ENCODE measurements around the gene LTN1. TPM values are rescaled to one million over a fixed set of nuclear protein-coding genes. Genes with fewer than 3 reads are reported as not detected.

The LTN1 gene
- 21.0 and 21.1 TPM in 2 replicates for total RNA-seq

GRCh38 chr21:28992526-28993292 is at the start of gene LTN1:
TSS of gene LTN1 (minus strand) at chr21:28992877. CDS start at chr21:28992805, 72 bp downstream.
- TF ChIP-seq, protein P1, sequence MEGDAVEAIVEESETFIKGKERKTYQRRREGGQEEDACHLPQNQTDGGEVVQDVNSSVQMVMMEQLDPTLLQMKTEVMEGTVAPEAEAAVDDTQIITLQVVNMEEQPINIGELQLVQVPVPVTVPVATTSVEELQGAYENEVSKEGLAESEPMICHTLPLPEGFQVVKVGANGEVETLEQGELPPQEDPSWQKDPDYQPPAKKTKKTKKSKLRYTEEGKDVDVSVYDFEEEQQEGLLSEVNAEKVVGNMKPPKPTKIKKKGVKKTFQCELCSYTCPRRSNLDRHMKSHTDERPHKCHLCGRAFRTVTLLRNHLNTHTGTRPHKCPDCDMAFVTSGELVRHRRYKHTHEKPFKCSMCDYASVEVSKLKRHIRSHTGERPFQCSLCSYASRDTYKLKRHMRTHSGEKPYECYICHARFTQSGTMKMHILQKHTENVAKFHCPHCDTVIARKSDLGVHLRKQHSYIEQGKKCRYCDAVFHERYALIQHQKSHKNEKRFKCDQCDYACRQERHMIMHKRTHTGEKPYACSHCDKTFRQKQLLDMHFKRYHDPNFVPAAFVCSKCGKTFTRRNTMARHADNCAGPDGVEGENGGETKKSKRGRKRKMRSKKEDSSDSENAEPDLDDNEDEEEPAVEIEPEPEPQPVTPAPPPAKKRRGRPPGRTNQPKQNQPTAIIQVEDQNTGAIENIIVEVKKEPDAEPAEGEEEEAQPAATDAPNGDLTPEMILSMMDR (IDR thresholded peaks at IDR 0.05; ENCODE audit: insufficient read depth, low read length, poor library complexity, severe bottlenecking), result no peak
- DNase-seq (ENCODE audit: low read depth), result peak; percentile 94
- H3K4me3 ChIP-seq (ENCODE audit: low read depth, low read length), result peak within 1 kb of the TSS; percentile 93
- H3K36me3 ChIP-seq (ENCODE audit: control insufficient read depth, insufficient read depth, low read length), result no peaks in the 10 kb centered on the region
- no peaks in the 10 kb centered on the region for H3K27me3 ChIP-seq (ENCODE audit: control insufficient read depth, insufficient read depth, low read length)

DNA sequence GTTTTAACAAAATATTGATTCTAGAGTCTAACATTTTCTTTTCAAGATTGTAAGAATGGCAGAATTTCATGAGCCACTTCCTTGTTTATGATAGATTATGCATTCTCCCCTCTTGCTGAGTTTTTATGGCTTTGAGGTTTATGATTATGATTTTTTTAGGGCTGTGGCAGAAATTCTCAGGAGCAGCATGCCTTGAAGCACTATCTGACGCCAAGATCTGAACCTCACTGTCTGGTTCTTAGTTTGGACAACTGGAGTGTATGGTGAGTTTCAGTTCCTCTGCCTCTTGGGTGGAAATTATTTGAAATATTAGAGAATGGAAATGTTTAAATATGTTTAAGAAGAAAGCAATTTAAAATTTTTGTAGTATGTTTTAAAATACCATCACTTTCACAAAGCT is 42.0 kb upstream of the LTN1 start:
- Histone ChIP-seq H3K4me3 (ENCODE audit: low read depth, low read length) (no peak overlapping the region), H3K36me3 (ENCODE audit: control insufficient read depth, insufficient read depth, low read length) (no peaks in the 10 kb centered on the region), H3K27me3 (ENCODE audit: control insufficient read depth, insufficient read depth, low read length) (no peaks in the 10 kb centered on the region)
- TF ChIP-seq, protein P1 (IDR thresholded peaks at IDR 0.05; ENCODE audit: insufficient read depth, low read length, poor library complexity, severe bottlenecking), result no peak
- DNase-seq (ENCODE audit: low read depth), result no peak

- TF ChIP-seq, protein P1 (IDR thresholded peaks at IDR 0.05; ENCODE audit: insufficient read depth, low read length, poor library complexity, severe bottlenecking), result no peak
- Histone ChIP-seq H3K4me3 (ENCODE audit: low read depth, low read length) (no peak overlapping the region), H3K36me3 (ENCODE audit: control insufficient read depth, insufficient read depth, low read length) (no peaks in the 10 kb centered on the region)
Observed at GRCh38 chr21:29033871-29034270, 41.2 kb upstream of the LTN1 start.

DNA sequence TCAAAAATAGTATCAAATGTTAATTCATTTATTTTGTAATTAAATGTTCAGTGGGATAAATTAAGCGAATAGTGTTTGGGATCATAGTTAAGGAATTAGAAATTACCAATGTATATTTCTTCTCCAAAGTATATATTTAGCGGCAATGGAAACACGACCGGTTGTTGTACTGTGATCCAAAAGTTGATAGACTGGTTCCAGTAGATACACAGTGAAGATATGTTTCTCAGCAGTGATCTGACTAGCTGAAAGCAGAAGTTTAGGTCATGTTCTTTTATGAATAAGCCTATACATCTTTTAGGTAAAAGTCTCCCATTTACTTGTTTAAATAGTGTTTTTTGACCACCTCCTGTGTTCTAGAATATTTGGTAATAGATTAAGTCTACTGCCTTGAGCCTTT is 40.6 kb upstream of the LTN1 start:
- DNase-seq (ENCODE audit: low read depth), result no peak
- TF ChIP-seq, protein P1 (IDR thresholded peaks at IDR 0.05; ENCODE audit: insufficient read depth, low read length, poor library complexity, severe bottlenecking), result no peak
- Histone ChIP-seq H3K36me3 (ENCODE audit: control insufficient read depth, insufficient read depth, low read length) (no peaks in the 10 kb centered on the region), H3K27me3 (ENCODE audit: control insufficient read depth, insufficient read depth, low read length) (no peaks in the 10 kb centered on the region), H3K4me3 (ENCODE audit: low read depth, low read length) (no peak overlapping the region)

More at GRCh38 chr21:29033871-29034270, 41.2 kb upstream of the LTN1 start:
- DNase-seq (ENCODE audit: low read depth), result no peak
- no peaks in the 10 kb centered on the region for H3K27me3 ChIP-seq (ENCODE audit: control insufficient read depth, insufficient read depth, low read length)

GRCh38 chr21:29030909-29031308 is 38.2 kb upstream of the LTN1 start:
- TF ChIP-seq, protein P1 (IDR thresholded peaks at IDR 0.05; ENCODE audit: insufficient read depth, low read length, poor library complexity, severe bottlenecking), result no peak
- Histone ChIP-seq H3K27me3 (ENCODE audit: control insufficient read depth, insufficient read depth, low read length) (no peaks in the 10 kb centered on the region), H3K36me3 (ENCODE audit: control insufficient read depth, insufficient read depth, low read length) (no peaks in the 10 kb centered on the region), H3K4me3 (ENCODE audit: low read depth, low read length) (no peak overlapping the region)
- no peak for DNase-seq (ENCODE audit: low read depth)

DNA sequence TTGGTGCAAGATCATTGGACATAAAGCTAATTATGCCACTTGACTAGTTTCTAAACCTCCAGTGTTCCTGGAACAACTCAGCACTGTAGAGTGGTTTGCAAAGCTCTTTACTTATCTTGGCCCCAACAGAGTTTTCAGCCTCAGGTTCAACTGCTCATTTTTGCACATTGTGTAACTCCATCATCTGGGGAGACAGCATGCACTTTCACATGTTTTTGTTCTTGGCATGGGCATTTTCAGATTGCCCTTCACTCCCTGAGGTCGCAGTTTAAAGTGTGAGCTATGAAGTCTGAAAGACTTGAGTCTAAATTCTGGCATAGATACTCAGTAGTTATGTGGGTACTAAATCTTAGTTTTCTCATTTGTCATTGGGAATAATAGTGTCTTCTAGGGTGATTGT is 36.8 kb upstream of the LTN1 start:
- no peak for DNase-seq (ENCODE audit: low read depth)
- Histone ChIP-seq H3K27me3 (ENCODE audit: control insufficient read depth, insufficient read depth, low read length) (no peaks in the 10 kb centered on the region), H3K4me3 (ENCODE audit: low read depth, low read length) (no peak overlapping the region), H3K36me3 (ENCODE audit: control insufficient read depth, insufficient read depth, low read length) (no peaks in the 10 kb centered on the region)
- TF ChIP-seq, protein P1 (IDR thresholded peaks at IDR 0.05; ENCODE audit: insufficient read depth, low read length, poor library complexity, severe bottlenecking), result no peak

All from kidney epithelial cell (primary cell).